HepG2 (cell line): Measurements from ENCODE around the gene RAB3D. TPM values are rescaled to one million over a fixed set of nuclear protein-coding genes. Genes with fewer than 3 reads are reported as not detected.

ENCODE experiments used
- HDAC2 ChIP-seq: sonication (generic); formaldehyde crosslinking; IDR thresholded peaks from 2 replicates; pipeline ENCODE4 v1.4.0; 2020; ENCODE audit warnings: missing genetic modification reagents
- KLF11 ChIP-seq: IDR thresholded peaks from 2 replicates; pipeline ENCODE4 v1.6.1; 2016; ENCODE audit warnings: missing compliant biosample characterization
- NCOA2 ChIP-seq: sonication (generic); formaldehyde crosslinking; IDR thresholded peaks from 2 replicates; pipeline ENCODE4 v1.8.0; 2022; ENCODE audit warnings: inconsistent platforms
- REXO4 ChIP-seq: sonication (generic); formaldehyde crosslinking; IDR thresholded peaks from 2 replicates; pipeline ENCODE4 v1.8.0; 2022; ENCODE audit warnings: missing genetic modification reagents, mild to moderate bottlenecking, borderline replicate concordance
- SALL2 ChIP-seq: sonication (generic); formaldehyde crosslinking; IDR thresholded peaks from 2 replicates; pipeline ENCODE4 v1.8.1; 2023; ENCODE audit warnings: mild to moderate bottlenecking, missing genetic modification reagents, inconsistent platforms
- SRSF9 ChIP-seq: fragments of 200-400 bp; formaldehyde crosslinking; IDR thresholded peaks from 2 replicates; pipeline ENCODE4 v1.6.1; 2018; ENCODE audit warnings: borderline replicate concordance, mild to moderate bottlenecking, low read depth, low read length; ENCODE audit not compliant: insufficient read depth, poor library complexity, severe bottlenecking
- YEATS2 ChIP-seq: sonication (generic); formaldehyde crosslinking; IDR thresholded peaks from 2 replicates; pipeline ENCODE4 v1.4.0; 2020; ENCODE audit warnings: missing genetic modification reagents, borderline replicate concordance
- ZFAT ChIP-seq: sonication (generic); formaldehyde crosslinking; conservative IDR thresholded peaks from 2 replicates; pipeline ENCODE4 v1.8.1; 2023; ENCODE audit warnings: missing genetic modification reagents, inconsistent platforms
- ZFX ChIP-seq: sonication (generic); formaldehyde crosslinking; IDR thresholded peaks from 2 replicates; pipeline ENCODE4 v1.4.0; 2020; ENCODE audit warnings: mild to moderate bottlenecking, low read depth, missing genetic modification reagents, moderate library complexity
- ZFY ChIP-seq: sonication (generic); formaldehyde crosslinking; IDR thresholded peaks from 2 replicates; pipeline ENCODE4 v1.4.0; 2020; ENCODE audit warnings: missing genetic modification reagents
- ZNF12 ChIP-seq: sonication (generic); formaldehyde crosslinking; IDR thresholded peaks from 2 replicates; pipeline ENCODE4 v1.5.0; 2020; ENCODE audit warnings: missing genetic modification reagents
- ZNF615 ChIP-seq: sonication (generic); formaldehyde crosslinking; IDR thresholded peaks from 2 replicates; pipeline ENCODE4 v1.5.0; 2020; ENCODE audit warnings: mild to moderate bottlenecking, missing genetic modification reagents, borderline replicate concordance
- polyA plus RNA-seq, 8 experiments: library from polyadenylated mRNA; depleted of rRNA in 3 of 8; stranded (reverse) in 7 of 8; unstranded in 1 of 8; fragments of >200 nt; fragmentation: Illumina TruSeq in 4 of 8; extraction: Trizol in 4 of 8; gene quantifications; 2 replicates each; pipeline versions ENCODE4 v1.2.1 to v1.2.3, GENCODE V29; 2011 to 2016; ENCODE audit warnings: low read depth in 4 of 8, missing spikeins in 1 of 8, mixed read lengths in 1 of 8; ENCODE audit not compliant: insufficient read depth in 1 of 8
- total RNA-seq, 5 experiments: library from RNA; depleted of rRNA; stranded (reverse); fragments of >200 nt; fragmentation: Illumina TruSeq; extraction: Trizol; gene quantifications; 2 replicates each; pipeline ENCODE4 v1.2.3, GENCODE V29; 2016; ENCODE audit warnings: low read depth in 1 of 5
- TF ChIP-seq, protein P1 (sequence below): sonication (generic); formaldehyde crosslinking; conservative IDR thresholded peaks from 2 replicates; pipeline ENCODE4 v1.4.0; 2020; ENCODE audit warnings: mild to moderate bottlenecking, missing genetic modification reagents, moderate library complexity
- TF ChIP-seq, protein P2 (sequence below): sonication (generic); formaldehyde crosslinking; IDR thresholded peaks from 2 replicates; pipeline ENCODE4 v1.5.1; 2020; ENCODE audit warnings: mild to moderate bottlenecking, missing genetic modification reagents, moderate library complexity
- TF ChIP-seq, protein P3 (sequence below): sonication (generic); formaldehyde crosslinking; conservative IDR thresholded peaks from 2 replicates; pipeline ENCODE4 v1.8.0; 2022; ENCODE audit warnings: mild to moderate bottlenecking, moderate library complexity, missing genetic modification reagents

Gene RAB3D
- total and polyA plus RNA-seq, 2 of the 13 experiments (the other 11 are each of a cell fraction or from before 2014, with no cell fraction given), result 2.0 to 16.1 TPM

GRCh38 chr19:11345122-11345803, 5.8 kb upstream of the RAB3D start (continued):
- TF ChIP-seq, protein P1, sequence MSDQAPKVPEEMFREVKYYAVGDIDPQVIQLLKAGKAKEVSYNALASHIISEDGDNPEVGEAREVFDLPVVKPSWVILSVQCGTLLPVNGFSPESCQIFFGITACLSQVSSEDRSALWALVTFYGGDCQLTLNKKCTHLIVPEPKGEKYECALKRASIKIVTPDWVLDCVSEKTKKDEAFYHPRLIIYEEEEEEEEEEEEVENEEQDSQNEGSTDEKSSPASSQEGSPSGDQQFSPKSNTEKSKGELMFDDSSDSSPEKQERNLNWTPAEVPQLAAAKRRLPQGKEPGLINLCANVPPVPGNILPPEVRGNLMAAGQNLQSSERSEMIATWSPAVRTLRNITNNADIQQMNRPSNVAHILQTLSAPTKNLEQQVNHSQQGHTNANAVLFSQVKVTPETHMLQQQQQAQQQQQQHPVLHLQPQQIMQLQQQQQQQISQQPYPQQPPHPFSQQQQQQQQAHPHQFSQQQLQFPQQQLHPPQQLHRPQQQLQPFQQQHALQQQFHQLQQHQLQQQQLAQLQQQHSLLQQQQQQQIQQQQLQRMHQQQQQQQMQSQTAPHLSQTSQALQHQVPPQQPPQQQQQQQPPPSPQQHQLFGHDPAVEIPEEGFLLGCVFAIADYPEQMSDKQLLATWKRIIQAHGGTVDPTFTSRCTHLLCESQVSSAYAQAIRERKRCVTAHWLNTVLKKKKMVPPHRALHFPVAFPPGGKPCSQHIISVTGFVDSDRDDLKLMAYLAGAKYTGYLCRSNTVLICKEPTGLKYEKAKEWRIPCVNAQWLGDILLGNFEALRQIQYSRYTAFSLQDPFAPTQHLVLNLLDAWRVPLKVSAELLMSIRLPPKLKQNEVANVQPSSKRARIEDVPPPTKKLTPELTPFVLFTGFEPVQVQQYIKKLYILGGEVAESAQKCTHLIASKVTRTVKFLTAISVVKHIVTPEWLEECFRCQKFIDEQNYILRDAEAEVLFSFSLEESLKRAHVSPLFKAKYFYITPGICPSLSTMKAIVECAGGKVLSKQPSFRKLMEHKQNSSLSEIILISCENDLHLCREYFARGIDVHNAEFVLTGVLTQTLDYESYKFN (CRISPR knock-in tag), result no peak
- peak; percentile 34; the same call in 1 of the 2 replicates for TF ChIP-seq ZFY (CRISPR knock-in tag)
- TF ChIP-seq SALL2 (CRISPR knock-in tag), result 0 out of 2 replicates have a peak, but pooled peaks have one; percentile 13
- TF ChIP-seq REXO4, result no peak
- no peak for TF ChIP-seq ZNF12 (CRISPR knock-in tag)
- TF ChIP-seq ZFAT, result no peak
- TF ChIP-seq KLF11, result 0 out of 2 replicates have a peak, but pooled peaks have one; percentile 38
- no peak for TF ChIP-seq SRSF9
- TF ChIP-seq, protein P2, sequence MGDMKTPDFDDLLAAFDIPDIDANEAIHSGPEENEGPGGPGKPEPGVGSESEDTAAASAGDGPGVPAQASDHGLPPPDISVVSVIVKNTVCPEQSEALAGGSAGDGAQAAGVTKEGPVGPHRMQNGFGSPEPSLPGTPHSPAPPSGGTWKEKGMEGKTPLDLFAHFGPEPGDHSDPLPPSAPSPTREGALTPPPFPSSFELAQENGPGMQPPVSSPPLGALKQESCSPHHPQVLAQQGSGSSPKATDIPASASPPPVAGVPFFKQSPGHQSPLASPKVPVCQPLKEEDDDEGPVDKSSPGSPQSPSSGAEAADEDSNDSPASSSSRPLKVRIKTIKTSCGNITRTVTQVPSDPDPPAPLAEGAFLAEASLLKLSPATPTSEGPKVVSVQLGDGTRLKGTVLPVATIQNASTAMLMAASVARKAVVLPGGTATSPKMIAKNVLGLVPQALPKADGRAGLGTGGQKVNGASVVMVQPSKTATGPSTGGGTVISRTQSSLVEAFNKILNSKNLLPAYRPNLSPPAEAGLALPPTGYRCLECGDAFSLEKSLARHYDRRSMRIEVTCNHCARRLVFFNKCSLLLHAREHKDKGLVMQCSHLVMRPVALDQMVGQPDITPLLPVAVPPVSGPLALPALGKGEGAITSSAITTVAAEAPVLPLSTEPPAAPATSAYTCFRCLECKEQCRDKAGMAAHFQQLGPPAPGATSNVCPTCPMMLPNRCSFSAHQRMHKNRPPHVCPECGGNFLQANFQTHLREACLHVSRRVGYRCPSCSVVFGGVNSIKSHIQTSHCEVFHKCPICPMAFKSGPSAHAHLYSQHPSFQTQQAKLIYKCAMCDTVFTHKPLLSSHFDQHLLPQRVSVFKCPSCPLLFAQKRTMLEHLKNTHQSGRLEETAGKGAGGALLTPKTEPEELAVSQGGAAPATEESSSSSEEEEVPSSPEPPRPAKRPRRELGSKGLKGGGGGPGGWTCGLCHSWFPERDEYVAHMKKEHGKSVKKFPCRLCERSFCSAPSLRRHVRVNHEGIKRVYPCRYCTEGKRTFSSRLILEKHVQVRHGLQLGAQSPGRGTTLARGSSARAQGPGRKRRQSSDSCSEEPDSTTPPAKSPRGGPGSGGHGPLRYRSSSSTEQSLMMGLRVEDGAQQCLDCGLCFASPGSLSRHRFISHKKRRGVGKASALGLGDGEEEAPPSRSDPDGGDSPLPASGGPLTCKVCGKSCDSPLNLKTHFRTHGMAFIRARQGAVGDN (CRISPR knock-in tag), result peak; percentile 28; the same call in 1 of the 2 replicates
- TF ChIP-seq ZFX (CRISPR knock-in tag), result peak; percentile 37; the same call in 1 of the 2 replicates
- no peak for TF ChIP-seq YEATS2 (CRISPR knock-in tag)
- TF ChIP-seq HDAC2 (CRISPR knock-in tag), result no peak
- TF ChIP-seq, protein P3, sequence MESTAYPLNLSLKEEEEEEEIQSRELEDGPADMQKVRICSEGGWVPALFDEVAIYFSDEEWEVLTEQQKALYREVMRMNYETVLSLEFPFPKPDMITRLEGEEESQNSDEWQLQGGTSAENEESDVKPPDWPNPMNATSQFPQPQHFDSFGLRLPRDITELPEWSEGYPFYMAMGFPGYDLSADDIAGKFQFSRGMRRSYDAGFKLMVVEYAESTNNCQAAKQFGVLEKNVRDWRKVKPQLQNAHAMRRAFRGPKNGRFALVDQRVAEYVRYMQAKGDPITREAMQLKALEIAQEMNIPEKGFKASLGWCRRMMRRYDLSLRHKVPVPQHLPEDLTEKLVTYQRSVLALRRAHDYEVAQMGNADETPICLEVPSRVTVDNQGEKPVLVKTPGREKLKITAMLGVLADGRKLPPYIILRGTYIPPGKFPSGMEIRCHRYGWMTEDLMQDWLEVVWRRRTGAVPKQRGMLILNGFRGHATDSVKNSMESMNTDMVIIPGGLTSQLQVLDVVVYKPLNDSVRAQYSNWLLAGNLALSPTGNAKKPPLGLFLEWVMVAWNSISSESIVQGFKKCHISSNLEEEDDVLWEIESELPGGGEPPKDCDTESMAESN (CRISPR knock-in tag), result no peak
- TF ChIP-seq ZNF615, result no peak
- no peak for TF ChIP-seq NCOA2
